Skin of body (tissue), 2 donors: ENCODE measurements around the gene NFATC4. TPM values are rescaled to one million over a fixed set of nuclear protein-coding genes. Genes with fewer than 3 reads are reported as not detected.
"Not testable (repeated sequence)": the region's sequence is repeated elsewhere in the genome, so short reads cannot be mapped to it uniquely, and the experiment has no call there.

ENCODE experiments used
- DNase-seq: peaks from one replicate; lab custom pipeline; 2025; lab: John Stamatoyannopoulos, UW
- total RNA-seq: library from RNA; depleted of rRNA; stranded (reverse); fragments of >200 nt; gene quantifications from one replicate; pipeline ENCODE4 v1.2.3, GENCODE V29; 2014

NFATC4 gene
- 33.7 TPM for total RNA-seq

DNA sequence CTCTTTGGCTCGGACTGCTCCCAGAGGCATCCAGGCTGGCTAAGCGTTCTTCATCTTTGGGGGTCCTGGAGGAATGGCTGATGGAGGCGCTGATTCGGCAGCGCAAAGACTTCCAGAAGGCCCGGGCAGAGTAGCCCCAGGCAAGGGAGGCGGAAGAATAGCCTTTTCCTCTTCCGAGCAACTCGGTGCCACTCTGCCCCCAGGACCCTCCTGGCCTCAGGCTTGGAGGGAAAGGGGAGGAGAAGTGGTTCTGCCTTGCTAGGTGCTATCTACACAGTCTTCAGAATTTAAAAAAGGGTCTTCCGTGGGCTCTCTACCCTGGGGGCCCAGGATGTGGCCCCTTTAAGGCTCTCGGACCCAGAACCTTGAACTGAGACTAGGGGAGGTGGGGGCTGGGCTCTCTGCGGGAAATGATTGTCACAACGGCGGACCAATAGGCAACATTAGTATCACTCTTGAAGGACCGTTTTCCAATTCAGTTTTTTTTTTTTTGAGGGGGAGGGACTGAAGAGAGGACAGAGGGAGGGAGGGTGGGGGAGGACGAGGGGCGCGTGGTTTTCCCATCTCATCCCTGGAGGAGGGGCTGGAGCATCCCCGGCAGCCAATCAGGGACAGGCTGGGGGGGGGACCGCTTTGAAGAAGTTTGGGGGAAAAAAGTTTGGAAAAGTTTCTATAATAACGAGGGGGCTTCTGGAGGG is at the start of gene NFATC4:
Gene NFATC4 (plus strand): TSS at position 671 of the 698 bp plus-strand sequence. CDS start 157 bp downstream, outside the sequence.
- DNase-seq = peak; percentile 95

DNA sequence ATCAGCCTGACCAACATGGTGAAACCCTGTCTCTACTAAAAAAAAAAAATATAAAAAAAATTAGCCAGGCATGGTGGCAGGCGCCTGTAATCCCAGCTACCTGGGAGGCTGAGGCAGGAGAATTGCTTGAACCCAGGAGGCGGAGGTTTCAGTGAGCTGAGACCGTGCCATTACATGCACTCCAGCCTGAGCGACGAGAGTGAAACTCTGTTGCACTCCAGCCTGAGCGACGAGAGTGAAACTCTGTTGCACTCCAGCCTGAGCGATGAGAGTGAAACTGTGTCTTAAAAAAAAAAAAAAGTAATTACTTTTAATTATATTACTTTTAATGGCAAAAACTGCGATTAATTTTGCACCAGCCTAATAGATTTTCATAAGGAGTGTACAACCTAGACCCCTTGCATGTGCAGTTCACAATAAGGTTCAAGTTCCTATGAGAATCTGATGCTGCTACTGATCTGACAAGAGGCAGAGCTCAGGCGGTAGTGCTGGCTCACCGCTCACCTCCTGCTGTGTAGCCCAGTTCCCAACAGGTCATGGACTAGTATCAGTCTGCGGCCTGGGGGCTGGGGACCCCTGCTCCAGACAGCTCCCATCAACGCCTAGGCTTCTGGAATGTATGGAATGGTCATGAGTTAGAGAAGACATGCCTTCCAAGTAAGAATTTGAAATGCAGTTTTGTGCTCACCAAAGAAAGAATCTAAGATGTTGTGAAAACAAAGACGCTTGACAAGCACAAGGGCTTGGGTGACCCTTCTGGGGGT is 46.6 kb upstream of the NFATC4 start:
- DNase-seq = no peak

GRCh38 chr14:24322672-24323071 is 45.3 kb upstream of the NFATC4 start:
- no peak for DNase-seq

GRCh38 chr14:24323341-24323740 is 44.6 kb upstream of the NFATC4 start:
- DNase-seq = no peak

- DNase-seq = no peak
These were observed 44.0 kb upstream of the NFATC4 start for GRCh38 chr14:24324024-24324423.

- no peak for DNase-seq
These were observed 42.9 kb upstream of the NFATC4 start for GRCh38 chr14:24325041-24325530.

GRCh38 chr14:24325963-24326362 is 42.0 kb upstream of the NFATC4 start:
- DNase-seq = no peak

GRCh38 chr14:24327303-24327702 is 40.7 kb upstream of the NFATC4 start:
- no peak for DNase-seq

GRCh38 chr14:24327914-24328313 is 40.1 kb upstream of the NFATC4 start:
- not testable (repeated sequence) for DNase-seq

DNA sequence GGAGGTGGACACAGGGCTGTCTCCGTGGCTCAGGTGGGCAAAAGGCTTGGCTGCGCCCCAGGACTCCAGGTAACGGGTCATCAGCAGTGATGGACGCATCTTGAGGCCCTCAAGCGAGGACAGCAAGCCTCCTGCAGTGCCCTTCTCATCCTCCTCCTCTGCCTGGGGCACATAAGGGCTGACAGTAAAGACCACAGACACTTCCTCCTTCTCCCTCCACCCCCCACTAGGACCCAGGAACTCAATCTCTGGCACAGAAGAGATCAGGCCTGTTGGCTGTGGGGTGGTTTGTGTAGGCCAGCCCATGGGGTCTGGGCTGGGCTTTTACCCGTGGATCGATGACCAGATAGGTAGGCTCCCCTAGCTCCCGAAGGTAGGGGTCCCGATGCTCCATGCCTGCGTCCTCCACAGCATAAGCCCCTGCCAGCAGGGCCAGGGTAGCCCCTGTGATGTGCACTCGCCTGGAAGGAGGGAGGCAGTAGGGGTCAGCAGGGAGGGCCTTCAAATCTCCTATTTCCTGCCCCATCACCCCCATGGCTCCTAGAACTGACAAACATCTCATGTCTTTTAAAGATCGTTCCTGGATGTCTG is 38.8 kb upstream of the NFATC4 start:
- DNase-seq = no peak

- DNase-seq = no peak
These were observed 38.2 kb upstream of the NFATC4 start for GRCh38 chr14:24329736-24330135.

GRCh38 chr14:24330973-24331674 is 36.9 kb upstream of the NFATC4 start:
- DNase-seq = no peak

GRCh38 chr14:24331731-24332267 is 36.2 kb upstream of the NFATC4 start:
- no peak for DNase-seq

DNA sequence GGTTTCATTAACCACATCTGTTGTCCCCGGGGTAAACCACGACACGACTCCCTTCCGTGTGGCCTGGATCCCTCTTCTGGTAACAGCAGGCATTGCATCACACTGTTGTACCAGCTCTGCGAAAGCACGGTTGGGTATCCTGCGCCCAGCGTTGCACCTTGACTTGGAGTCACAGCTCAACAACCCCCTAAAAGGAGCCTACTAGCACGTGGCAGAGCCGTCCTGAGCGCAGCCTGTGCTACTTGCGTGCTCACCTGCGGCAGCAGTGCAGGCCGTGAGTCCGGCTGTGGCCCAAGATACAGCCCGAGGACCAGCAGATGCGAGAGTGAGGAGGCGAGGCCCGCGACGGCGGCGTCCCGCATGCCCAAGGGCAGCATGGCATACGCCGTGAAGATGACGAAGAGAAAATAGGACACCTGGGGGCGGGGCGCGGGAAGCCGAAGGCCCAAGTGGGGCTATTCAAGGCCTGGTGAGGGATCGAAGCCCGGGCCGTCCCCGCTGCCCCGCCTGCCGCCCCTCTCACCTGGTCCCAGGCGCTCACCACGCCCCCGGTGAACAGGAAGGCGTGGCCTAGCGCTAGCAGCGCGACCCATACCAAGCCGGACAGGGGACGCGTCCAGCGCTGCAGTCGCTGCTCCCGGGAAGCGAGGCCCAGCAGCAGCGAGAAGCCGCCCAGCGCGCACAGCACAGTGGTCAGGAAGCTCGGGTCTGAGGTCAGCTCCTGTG is 35.6 kb upstream of the NFATC4 start:
- peak; percentile 73 for DNase-seq

DNA sequence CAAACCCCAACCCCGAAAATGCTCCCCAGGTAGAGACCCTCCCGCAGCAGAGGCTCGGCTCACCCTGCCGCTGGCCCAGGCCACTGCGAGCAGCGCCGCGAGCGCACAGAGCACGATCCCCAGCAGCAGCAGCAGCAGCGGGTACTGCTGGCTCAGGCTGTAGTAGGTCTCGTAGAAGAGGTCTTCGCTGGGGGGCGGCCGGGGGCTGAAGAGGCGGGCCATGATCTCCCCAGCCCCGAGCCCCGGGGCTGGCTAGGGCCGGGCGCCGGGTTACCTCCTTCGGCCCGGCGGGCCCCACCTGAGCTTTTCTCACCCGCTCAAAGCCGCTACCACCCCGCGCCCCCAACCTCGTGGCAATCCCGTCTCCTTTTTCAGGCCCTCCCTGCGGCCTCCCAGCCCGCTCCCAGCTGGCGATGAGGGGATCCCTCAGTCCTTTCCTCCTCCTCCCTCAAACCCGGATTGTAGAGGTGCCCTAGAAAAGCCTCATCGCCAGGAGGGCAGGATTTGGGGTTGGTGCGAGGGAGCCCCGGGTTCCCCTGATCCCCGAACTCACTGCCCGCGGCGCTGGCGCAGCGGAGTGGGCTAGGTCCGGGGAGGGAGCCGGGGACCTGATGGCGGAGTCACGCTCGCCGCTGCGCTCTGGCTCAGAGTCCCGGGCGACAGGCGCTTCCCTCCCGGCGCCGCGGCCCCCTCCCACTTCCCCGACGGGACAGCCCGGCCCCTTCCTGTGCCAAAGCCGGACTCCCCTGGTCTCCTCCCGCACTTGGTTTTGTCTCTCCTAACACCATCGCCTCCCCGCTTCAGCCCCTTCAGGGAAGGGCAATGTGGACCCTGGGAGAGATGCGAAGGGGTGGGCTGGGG is 33.3 kb upstream of the NFATC4 start, which contains the start of gene ADCY4:
Gene ADCY4 (minus strand): TSS at position 641 of the 861 bp plus-strand sequence. CDS start 419 bp downstream, at position 222.
- no peak for DNase-seq

DNA sequence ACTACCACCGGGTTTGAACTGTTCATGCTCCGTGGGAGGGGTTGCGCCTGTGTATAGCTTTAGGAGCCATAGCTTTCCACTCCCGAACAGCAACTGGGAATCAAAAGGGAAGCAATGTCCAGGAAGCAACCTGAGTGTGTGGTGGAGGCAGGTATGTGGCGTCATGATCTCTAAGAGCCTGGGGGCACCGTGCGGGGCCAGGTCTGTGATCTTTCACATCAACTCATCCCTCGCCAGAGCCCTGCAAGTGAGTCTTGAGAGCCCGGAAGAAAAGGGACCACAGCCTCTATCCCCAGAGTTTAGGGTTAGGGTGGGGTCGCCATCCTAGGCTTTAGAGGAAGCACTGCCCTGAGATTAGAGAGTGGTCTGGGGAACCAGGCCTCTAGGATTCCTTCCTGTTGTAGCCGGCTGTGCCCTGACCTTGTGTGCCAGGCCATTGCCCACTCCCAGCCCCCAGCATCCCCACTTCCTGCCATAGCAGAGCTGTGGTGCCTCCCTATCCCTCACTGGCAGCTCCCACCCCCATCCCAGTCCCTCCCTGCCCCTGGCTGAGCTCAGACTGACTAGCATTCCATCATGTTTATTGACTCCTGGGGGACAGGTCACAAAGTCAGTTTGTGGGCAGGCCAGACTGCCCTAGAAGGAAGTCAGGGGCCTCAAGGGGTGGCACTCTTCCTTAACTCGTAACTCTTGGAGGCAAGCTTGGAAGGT is 32.4 kb upstream of the NFATC4 start:
- no peak for DNase-seq

DNA sequence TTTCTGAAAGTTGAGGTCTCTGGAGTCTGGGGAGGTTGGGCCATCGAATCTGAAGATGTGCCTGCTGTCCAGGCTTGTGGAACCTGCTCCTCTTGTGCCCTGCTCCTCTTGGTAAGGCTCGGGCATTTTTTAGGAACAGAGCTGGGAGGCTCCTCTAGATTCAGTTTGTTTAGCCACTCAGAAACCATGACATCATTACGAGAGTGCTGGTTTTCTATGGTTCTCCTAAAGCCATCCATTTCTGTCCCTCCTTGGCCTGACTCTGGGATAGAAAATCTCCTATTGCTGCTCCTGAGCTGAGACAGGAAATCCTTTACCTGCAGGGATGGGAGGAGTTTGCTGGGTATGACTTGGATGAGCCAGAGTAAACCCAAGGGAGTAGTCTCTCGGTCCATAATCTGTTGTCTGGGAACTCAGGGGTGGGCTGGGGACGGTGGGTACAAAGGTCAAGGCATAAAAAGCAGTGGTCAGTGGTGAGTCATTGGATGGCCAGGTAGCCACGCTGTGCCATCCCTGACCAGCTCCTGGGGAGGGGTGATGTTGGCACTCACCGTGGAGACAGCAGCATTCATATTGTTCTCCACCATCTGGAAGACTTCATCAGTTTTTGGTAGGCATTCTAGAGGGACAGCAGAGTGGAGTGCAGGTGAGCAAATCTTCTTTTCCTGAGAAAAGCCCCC is 30.7 kb upstream of the NFATC4 start:
- DNase-seq = no peak

- DNase-seq = no peak
These were observed 30.2 kb upstream of the NFATC4 start for GRCh38 chr14:24337824-24338175.
